NCI-H69 (cell line): ENCODE measurements around the gene DOK5.
A peak's percentile ranks its signal among the peaks of the same experiment; 100 is the strongest.

Source experiments
- DNase-seq: peaks from one replicate; lab custom pipeline; 2025; lab: John Stamatoyannopoulos, UW

Gene DOK5

DNA sequence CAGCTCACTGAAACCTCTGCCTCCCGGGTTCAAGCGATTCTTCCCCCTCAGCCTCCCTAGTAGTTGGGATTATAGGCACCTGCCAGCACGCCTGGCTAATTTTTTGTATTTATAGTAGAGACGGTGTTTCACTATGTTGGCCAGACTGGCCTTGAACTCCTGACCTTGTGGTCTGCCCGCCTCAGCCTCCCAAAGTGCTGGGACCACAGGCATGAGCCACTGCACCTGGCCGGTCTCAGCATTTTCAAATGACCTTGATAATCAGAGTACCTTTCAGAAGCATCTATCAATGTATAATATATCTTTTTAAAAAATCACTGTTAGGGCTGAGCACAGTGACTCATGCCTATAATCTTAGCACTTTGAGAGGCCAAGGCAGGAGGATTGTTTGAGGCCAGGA is 143.0 kb downstream of the DOK5 start:
- DNase-seq, result no peak

DNA sequence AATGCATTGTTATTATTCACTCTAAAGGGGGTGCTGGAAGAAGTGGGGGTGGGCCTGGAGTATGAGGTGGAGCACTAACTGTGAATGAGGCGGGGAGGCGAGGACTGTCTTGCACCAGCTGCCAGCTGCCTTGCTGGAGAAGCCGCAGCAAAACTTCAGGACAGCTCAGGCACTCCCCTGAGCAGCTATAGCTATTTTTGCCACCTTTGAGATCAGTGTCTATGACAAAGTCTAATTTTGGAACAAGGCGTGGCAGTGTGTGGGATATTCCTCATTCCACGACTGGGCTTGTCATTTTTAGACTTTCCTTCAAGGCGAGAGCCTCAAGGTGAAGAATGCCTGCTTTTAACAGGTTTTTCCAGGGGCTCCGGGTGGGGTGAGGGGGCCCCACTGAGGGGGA is 143.8 kb downstream of the DOK5 start:
- no peak for DNase-seq

DNA sequence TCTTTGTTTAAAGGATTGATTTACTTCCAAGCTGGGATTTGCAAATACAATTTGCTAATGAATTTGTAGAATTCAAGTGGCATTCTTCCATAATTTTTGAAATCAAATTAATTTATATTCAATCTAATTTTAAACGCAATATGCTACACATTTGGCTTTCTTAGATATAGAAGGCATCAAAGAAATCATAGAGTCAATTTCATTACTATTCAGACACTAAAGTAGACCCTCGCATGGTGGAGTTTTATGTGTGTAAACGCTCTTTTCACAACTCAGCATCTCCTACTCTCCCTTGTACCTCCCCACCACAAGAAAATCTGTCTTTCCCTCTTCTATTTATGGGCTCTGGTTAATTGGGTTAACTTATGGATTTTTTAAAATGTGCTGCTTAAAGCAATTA is 144.3 kb downstream of the DOK5 start:
- DNase-seq, result no peak

DNA sequence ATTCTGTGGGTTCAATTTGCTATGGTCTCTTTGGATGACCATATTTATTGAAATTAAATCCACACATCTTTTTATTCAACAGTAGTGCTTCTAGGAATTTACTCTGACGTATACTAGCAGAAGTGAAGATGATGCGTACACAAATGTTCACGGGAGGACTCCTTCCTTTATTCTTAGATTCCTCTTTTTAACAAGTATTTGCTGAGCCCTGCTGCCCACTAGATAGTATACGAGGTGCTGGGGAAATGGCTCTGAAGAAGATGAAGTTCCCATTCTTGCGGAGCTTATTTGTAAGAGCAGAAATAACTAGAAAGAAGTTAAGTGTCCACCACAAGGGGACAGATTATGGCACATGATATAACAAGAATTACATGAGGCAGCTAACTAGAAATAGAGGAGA is 145.2 kb downstream of the DOK5 start:
- no peak for DNase-seq

DNA sequence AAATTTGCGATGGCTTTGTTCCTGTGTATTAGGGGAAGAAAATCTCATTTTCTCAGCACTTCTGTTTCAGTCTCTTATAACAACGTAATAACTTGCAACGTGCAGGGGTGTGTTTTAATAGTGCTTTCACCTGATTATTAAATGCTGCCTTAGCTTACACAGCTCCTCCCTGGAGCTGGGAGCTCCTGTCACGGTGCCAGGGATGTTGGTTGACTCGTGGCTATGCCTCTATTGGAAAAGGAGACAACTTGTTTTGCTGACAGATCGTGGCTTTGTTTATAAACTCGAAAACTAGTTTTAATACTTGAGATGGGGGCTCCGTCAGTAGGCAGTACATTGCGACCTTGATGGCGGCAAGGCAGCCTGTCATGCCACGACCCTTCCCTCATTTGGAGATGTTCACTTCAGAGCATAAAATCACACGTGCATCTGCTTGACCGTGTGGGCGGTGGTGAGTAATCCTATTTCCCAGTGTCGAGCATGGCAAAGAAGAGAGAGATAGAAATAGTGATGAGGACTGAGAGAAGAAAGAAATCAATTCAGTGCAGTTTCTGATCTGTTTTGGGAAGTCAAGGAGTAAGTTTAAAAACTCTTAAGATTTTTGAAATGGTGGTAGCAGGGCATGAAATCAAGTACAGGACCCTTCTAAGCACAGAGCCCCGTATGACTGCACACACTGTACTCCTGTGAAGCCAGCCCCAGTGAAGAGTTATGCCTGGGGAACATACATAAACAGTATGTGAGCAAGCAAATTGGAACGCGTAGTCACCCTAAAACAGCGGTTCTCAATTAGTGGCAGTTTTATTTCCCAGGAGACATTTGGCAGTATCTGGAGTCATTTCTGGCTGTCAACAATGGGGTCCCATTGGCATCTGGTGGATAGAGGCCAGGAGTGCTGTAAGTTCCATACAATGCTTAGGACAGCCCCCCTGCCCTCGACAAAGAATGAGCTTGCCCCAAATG is 147.2 kb downstream of the DOK5 start:
- no peak for DNase-seq

DNA sequence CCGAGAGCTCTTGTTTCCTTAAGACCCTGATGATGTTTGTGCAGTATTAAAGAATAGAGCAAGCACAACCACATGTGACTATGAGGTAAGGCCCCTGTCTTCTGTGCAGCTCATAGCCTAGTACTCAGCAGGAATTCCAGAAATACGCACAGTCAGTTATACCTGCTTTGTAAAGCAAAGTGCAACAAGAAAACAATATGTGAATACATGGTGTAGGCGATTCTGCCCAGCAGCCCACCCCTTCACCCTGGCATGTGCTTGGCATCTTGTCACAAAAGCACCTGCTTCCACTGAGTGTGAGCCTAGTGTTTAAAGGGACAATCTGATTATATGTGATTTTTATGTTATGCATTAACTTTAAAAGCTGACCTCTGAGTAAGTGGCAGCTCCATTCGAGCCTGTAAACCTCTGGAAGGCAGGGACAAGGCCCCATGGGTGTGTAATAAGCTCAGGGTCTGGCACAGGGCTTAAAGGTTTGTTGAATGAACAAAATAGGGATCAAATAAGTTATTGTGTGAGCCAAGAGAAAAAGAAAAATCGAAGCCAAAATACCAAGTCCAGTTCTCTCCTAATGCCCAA is 148.7 kb downstream of the DOK5 start:
- DNase-seq, result no peak

DNA sequence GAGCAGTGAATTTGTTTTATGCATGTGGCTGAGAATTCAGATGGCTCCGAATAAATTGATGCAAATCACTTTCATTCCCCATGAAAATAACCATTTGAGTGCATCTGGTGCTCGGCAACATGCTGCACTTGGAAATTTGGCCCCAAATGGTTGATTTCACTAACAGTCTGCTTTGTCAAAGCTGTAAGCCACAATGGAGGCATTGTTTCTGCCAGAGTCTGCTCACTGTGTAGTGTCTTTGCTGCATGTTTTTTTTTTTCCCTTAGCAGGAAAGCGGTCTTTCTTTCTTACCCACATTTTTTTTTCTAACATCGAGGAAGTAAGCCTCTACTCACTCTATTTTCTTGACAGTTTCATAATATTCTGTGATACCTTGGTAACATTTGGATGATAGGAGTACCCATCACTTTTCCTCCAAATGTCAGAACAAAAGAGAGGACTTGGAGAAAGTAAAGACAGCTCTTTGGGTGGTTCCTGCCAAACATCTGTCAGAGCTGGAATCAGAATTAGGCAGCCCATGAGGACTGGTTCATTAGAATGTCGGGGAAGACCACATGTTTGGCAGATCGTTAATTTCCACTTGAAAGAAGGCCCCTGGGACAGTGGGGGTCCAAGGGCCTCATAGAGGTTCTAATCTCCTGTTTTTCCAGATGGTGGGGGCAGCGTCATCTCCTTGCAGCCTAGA is 149.5 kb downstream of the DOK5 start:
- DNase-seq, result peak; percentile 25

DNA sequence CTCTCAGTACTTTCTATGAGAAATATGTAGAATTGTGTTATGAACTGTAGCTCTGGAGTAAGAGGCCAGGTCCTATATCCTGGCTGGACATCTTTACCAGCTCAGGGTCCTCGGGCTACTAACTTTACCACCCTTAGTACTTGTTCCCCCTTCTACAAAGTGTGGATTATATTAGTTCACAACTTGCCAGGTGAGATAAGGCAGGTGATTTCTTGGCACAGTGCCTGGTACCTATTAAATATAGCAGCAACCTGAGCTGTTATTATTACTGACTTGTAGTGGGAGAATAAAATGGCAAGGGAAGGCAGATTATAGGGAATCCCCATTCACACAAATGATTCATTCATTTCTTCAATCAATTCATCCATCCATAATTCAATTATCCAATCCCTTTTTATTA is 150.1 kb downstream of the DOK5 start:
- peak; percentile 6 for DNase-seq

DNA sequence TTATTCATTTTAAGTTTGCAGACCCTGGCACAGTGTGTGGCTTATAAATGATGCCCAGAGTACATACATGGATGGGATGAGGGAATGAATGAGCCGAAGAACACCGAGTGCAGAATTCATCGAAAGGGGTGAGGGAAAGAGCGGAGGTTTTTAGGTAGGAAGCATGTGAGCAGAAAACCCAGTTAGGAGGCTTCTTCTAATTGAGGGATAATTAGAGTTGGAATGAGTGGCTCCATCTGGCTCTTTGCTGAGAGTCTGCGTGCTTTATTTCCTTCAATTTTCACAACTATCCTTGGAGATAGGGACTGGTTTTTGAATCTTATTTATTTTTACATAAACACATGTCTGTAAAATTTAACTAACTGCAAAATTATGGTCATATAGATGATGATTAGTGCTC is 150.7 kb downstream of the DOK5 start:
- peak; percentile 6 for DNase-seq

DNA sequence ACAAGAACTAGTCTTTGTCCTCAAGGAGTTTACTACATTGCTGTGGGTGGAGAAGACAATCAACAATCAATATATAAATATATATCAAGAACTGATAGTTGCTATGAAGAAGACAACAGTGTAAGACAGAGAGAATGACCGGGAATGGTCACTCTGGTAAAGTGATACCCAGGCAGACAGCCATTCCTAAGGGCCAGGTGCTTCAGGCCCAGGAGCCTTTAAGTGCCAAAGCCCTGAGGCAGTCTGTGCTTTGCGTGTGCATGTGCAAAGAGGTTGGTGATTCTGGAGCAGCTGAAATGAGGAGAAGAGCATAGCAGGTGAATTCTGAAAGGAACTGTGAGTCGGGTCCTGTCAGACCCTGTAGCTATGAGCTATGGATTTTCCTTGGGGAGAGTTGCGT is 154.2 kb downstream of the DOK5 start:
- peak; percentile 18 for DNase-seq

DNA sequence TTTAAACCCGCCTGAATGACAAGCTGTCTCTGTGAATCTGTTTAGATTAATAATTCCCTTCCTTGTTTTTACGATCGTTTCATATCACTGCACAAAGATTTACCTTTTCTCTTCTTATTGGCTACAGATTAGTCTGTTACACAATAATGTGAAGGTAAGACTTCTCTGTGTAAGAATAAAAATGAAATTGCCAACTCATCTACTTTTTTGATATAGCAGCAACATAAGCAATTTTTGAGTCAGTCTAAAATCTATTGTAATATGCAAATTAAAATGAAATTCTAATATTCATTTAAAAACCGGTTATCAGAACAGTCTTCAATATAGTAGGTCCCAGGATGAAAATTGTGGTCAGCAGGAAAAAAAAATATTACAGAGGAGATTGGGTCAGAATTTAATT is 155.2 kb downstream of the DOK5 start:
- no peak for DNase-seq

DNA sequence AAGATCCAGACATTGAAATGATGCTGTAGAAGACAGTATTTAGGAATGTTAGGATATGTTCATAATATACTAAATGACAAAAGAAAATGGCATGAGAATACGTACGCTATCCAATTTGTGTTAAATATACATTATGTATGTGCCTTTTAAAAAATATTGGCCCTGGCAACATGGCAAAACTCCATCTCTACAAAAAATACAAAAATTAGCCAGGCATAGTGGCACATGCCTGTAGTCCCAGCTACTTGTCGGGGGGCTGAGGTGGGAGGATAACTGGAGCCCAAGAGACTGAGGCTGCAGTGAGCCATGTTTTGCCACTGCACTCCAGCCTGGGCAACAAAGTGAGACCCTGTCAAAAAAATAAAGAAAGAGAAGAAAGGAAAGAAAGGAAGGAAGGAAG is 155.7 kb downstream of the DOK5 start:
- no peak for DNase-seq

DNA sequence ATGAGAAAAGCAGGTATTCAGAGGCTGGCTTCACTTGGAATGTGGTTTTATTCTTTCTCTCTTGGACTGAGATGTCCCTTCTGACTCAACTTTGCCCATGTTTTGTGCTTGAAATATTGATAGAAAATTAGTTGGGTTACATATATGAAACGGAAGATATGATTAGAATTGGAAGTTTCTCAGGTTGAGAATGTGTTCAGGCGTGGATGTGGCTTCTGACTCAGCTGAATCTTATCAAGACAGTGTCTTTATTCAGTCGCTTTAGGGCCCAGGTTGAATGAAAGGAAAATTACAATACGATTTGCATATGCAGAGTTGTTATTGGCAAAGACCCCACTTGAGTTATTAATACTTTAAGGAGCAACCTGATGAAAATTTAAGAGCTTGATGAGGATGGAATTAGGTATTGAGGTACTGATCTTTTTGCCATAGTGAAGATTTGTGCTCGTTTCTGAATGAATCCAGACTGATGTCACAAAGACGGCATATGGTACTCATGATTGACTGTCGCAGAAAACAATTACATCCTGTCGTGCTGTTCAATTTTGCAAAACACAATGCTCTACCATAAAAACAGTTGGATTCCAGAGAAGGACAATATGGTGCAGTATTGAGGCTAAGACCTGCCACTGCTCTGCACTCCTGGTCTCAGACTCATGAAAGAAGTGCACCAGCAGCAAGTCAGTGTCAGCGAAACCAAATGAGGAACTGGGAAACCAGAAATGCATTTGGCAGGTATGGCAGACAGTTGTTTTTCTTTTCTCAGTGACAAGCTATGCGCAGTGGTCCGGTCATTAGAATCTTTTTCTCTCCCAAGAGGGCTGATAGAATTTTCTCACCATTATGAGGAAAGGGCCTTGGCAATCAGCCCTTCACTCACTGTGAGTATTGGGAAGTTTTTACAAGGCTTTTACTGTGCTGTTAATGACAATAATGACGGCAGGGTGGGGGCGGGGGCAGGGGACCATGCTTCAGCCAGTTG is 158.3 kb downstream of the DOK5 start:
- DNase-seq, result peak; percentile 37

DNA sequence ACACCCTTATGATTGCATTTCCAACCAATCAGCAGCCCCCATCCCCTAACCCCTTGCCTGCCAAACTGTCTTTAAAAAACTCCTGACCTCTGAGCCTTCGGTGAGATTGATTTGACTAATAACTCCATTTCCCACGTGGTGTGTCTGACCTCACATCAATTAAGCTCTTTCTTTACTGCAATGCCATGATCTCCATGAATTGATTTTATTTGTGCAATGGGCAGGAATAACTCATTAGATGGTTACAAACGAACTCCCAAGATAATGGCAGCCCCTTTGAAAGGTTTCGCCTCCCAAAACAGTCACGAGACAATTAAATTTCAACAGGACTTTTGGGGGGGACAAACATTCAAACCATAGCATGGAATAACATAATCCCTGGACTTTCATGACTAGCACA is 161.2 kb downstream of the DOK5 start:
- DNase-seq, result no peak

DNA sequence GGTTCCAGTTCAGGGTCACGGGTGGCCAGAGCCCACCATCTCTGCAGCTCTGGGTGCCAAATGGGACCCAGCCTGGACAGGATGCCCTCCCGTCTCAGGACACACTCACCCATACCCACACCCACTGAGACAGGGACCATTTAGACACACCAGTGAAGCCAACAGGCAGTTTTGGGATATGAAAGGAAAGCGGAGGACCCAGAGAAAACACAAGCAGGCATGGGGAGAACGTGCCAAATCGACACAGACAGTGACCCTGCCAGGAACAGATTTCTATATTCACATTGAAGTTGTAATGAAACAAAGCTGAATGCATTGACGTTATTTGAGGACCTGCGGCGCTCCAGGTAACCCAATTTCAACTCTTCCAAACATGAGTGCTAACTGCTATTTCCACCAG is 164.5 kb downstream of the DOK5 start:
- no peak for DNase-seq

DNA sequence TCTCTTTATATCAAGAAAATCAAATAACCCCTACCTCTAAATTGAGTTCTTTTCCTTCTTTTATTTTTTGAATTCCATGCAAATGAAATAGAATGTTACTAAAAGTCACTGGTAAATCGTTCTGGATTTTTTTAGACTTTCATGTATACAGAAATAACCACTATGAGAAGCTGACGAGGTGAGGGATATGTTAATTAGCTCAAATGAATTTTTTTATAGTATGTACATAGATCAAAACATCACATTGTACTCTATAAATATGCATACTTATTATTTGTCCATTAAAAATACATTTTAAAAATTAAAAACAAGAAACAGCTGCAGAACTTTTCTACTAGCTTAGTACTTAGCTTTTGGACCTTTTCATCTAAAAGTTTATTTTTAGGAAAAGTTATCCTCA is 165.4 kb downstream of the DOK5 start:
- no peak for DNase-seq

DNA sequence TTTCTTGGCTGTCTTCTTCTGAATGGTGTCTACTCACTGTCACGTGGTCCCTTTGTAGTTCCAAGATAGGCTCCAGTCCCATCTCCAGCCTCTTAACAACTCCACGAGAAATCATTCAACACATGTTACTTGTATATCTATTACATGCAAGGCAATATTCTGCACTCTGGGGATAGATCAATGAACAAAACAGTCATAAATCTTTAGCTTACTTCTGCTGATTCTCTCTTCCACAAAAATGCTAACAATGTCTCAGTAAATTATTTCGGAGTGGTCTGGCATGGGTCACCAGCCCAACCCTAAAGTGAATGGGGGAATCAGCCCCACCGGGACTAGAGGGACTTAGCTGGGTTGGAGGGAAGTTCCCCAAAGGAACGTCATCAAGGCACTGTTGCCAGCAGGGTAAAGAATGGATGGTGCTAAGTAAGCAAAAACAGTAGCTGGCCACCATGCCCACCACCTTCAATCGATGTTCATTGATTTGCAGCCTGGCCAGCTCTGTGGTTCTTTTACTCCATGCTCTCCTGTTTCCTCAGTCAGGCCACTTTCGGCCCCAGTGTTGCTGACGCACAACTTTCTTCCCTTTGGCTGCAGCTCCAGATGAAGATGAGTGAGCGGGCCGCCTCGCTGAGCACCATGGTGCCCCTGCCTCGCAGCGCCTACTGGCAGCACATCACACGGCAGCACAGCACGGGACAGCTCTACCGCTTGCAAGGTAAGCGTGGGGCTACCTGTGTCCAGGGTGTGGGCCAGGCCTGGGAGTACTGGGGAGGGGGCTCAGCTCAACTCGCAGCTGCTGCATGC is 167.7 kb downstream of the DOK5 start:
- no peak for DNase-seq

DNA sequence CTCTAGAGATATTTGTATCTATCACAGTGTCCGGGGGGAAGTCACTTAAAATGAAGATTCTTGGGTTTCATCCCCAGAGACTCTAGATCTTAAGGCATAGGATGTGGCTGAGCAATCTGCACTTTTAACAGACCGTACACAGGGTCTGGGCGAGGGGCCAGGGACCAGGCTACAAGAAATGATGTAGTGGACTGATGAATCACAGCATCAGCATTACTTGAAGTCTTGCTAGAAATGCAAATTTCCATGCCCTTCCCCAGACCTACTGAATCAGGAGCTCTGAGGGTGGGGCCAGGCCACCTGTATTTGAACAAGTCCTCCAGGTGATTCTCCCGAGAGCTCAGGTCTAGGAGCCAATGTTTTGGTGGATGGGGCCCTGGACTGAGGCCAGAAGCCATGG is 168.4 kb downstream of the DOK5 start:
- DNase-seq, result peak; percentile 28

DNA sequence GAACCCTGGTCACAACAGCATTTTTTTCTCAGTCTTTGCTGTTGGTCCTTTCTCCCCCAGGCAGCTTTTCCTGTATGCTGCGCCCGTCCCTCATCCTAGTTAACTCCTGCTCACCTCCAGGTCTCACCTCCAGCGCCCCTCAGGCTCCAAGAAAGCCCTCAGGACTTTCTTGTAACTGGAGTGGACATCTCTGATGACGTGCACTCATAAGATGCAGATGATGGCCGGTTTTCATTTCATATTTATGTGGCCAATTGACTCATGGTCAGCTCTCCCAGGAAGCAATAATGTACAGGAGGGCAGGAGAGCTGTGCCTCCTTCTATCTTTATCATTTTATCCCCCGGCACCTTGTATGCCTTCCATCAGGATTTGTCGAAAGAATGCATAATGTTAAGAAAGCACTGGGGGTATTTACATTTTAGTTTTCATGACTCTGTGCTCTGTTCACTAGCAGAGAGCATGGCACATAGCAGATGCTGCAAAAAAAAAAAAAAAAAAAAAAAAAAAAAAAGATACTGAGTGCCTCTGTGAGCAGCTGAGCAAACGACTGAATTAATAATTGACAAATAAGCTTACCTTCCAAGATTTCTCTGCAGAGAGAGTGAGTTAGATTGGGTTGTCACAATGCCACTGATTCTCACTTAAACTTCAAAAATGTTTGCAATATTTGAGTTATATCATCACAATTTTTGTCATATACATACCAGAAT is 170.2 kb downstream of the DOK5 start:
- no peak for DNase-seq

DNA sequence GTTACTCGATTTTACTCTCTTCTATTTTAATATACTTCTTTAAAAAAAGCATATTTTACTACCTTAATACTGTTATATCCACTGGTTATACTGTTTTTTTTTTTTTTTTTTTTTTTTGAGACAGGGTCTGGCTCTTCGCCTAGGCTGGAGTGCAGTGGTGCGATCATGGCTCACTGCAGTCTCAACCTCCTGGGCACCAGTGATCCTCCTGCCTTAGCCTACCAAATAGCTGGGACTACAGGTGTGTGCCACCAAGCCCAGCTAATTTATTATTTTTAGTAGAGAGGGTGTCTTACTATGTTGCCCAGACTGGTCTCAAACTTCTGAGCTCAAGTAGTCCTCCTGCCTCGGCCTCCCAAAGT is 170.7 kb downstream of the DOK5 start:
- DNase-seq, result no peak
